Gastroesophageal sphincter (tissue), 4 donors: Measurements from ENCODE around the gene CMIP. TPM values are rescaled to one million over a fixed set of nuclear protein-coding genes. Genes with fewer than 3 reads are reported as not detected.

Source experiments
- ATAC-seq: fragments of 150-250 bp; one replicate; pipeline ENCODE4 v1.9.1; 2016; ENCODE audit warnings: mild to moderate bottlenecking, moderate library complexity
- H3K27ac ChIP-seq, 4 donors: fragments of 200-600 bp; sonication (generic) in 3 of 4; 1 replicate in 3 of 4; 2 replicates in 1 of 4; pipeline ENCODE4 v1.5.1; 2016 to 2019
- H3K27me3 ChIP-seq: fragments of 200-600 bp; sonication (generic); one replicate; pipeline ENCODE4 v1.5.1; 2019
- H3K36me3 ChIP-seq, 2 donors: fragments of 200-600 bp; sonication (generic); one replicate each; pipeline ENCODE4 v1.5.1; 2019; ENCODE audit warnings: control low read depth in 1 of 2
- H3K4me1 ChIP-seq, 3 donors: fragments of 200-600 bp; sonication (generic); 1 replicate in 2 of 3; 2 replicates in 1 of 3; pipeline ENCODE4 v1.5.1; 2016 to 2019; ENCODE audit warnings: control low read depth in 2 of 3
- H3K4me3 ChIP-seq, 2 donors: fragments of 200-600 bp; sonication (generic); one replicate each; pipeline ENCODE4 v1.5.1; 2019; ENCODE audit warnings: mild to moderate bottlenecking in 1 of 2, moderate library complexity in 1 of 2
- H3K9me3 ChIP-seq, 3 donors: fragments of 200-600 bp; sonication (generic); one replicate each; pipeline ENCODE4 v1.5.1; 2017 to 2019; ENCODE audit warnings: control low read depth in 2 of 3
- EP300 ChIP-seq: sonication (generic); formaldehyde crosslinking; IDR thresholded peaks from one replicate; pipeline ENCODE4 v1.6.1; 2017; ENCODE audit warnings: antibody characterized with exemption, mild to moderate bottlenecking
- POLR2A ChIP-seq, 2 donors: fragments of 450-650 bp; IDR thresholded peaks; one replicate each; pipeline ENCODE4 v1.6.1; 2017; ENCODE audit warnings: antibody characterized with exemption in 2 of 2, mild to moderate bottlenecking in 2 of 2, moderate library complexity in 1 of 2
- POLR2AphosphoS5 ChIP-seq: sonication (generic); formaldehyde crosslinking; IDR thresholded peaks from one replicate; pipeline ENCODE4 v1.6.1; 2017; ENCODE audit warnings: antibody characterized with exemption
- WGBS, 2 donors: methylation state at CpG; one replicate each; pipeline ENCODE4 v1.1.5; 2018; ENCODE audit warnings: low coverage in 1 of 2; 5-methylcytosine and 5-hydroxymethylcytosine counted together
- total RNA-seq, 4 donors: library from RNA; depleted of rRNA; stranded (reverse); fragments of >200 nt; gene quantifications; one replicate each; pipeline ENCODE4 v1.1.0, GENCODE V29; 2016
- TF ChIP-seq, protein P1 (sequence below), 4 experiments: fragments of 200-600 bp in 2 of 4; fragments of 450-650 bp in 2 of 4; sonication (generic) in 1 of 4; IDR thresholded peaks; one replicate each; pipeline ENCODE4 v1.5.1; 2017 to 2019; ENCODE audit warnings: antibody characterized with exemption in 4 of 4, mild to moderate bottlenecking in 2 of 4, moderate library complexity in 2 of 4

CMIP gene
- total RNA-seq, 4 donors from 2014 or later: 13.4 to 24.0 (median 19.2) TPM

DNA sequence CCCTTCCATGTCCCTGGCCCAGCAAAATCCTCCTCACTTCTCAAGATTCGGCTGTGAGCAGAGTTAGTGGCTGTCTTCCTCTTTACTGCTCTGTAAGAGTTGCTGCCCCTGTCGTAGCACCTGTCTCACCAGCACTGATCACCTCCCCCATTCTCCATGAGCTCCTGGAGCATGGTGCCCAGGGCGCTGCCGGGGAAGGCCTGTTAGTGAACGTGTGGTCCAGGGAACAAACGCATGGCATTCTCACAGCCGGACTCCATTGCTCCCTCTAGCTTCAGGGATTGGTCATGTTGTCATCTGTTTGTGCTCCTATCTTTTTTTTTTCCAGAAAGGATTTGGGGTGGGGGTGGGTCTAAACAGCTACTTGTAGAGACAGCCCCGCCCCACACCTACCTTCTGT is 141.2 kb downstream of the CMIP start:
- Histone ChIP-seq H3K4me3 (no peak overlapping the region), H3K27ac (no peak overlapping the region), H3K27me3 (no peaks in the 10 kb centered on the region), H3K9me3 (no peaks in the 10 kb centered on the region), H3K4me1 (peaks cover 0 to 12% (median 2%) of the 10 kb centered on the region in 3 donors), H3K36me3 (peaks cover 0 to 4% of the 10 kb centered on the region in 2 donors)
- WGBS, 2 donors: 90% methylated on average over 6 of the region's 8 CpGs; no CpG with 5 or more reads in 1 of the 2 donors
- no peak for TF ChIP-seq POLR2AphosphoS5
- no peak for ATAC-seq

DNA sequence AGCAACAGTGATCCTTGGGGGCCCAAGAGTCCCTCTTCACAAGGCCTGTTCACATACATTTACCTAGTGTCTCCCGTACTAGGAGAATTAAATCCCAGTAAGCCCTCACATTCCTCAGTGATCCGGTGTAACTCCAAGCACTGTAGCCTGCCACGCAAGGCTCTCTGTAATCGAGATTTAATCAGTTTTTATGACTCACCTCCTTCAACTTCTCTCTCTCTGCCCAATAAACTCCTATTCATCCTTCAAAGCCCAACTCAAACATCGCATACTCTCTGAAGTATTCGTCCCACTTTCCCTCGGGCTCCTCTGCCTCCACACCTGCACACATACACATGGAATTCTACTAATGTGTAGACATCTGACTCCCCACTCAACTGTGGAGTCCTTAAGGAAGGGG is 141.8 kb downstream of the CMIP start:
- TF ChIP-seq POLR2A (IDR thresholded peaks at IDR 0.05): no peak
- TF ChIP-seq, protein P1, sequence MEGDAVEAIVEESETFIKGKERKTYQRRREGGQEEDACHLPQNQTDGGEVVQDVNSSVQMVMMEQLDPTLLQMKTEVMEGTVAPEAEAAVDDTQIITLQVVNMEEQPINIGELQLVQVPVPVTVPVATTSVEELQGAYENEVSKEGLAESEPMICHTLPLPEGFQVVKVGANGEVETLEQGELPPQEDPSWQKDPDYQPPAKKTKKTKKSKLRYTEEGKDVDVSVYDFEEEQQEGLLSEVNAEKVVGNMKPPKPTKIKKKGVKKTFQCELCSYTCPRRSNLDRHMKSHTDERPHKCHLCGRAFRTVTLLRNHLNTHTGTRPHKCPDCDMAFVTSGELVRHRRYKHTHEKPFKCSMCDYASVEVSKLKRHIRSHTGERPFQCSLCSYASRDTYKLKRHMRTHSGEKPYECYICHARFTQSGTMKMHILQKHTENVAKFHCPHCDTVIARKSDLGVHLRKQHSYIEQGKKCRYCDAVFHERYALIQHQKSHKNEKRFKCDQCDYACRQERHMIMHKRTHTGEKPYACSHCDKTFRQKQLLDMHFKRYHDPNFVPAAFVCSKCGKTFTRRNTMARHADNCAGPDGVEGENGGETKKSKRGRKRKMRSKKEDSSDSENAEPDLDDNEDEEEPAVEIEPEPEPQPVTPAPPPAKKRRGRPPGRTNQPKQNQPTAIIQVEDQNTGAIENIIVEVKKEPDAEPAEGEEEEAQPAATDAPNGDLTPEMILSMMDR (IDR thresholded peaks at IDR 0.05): no peak
- no peak for TF ChIP-seq EP300
- no peak for TF ChIP-seq POLR2AphosphoS5
- no peaks in the 10 kb centered on the region for H3K9me3 ChIP-seq
- H3K36me3 ChIP-seq: peaks cover 0 to 4% of the 10 kb centered on the region in 2 donors
- ATAC-seq: no peak
- no peak overlapping the region for H3K27ac ChIP-seq
- no peak overlapping the region for H3K4me3 ChIP-seq
- 96 to 98% methylated on average over 6 to 7 of the region's 7 CpGs for WGBS, 2 donors
- H3K27me3 ChIP-seq: no peaks in the 10 kb centered on the region
- H3K4me1 ChIP-seq: peaks cover 0 to 12% (median 2%) of the 10 kb centered on the region in 3 donors

DNA sequence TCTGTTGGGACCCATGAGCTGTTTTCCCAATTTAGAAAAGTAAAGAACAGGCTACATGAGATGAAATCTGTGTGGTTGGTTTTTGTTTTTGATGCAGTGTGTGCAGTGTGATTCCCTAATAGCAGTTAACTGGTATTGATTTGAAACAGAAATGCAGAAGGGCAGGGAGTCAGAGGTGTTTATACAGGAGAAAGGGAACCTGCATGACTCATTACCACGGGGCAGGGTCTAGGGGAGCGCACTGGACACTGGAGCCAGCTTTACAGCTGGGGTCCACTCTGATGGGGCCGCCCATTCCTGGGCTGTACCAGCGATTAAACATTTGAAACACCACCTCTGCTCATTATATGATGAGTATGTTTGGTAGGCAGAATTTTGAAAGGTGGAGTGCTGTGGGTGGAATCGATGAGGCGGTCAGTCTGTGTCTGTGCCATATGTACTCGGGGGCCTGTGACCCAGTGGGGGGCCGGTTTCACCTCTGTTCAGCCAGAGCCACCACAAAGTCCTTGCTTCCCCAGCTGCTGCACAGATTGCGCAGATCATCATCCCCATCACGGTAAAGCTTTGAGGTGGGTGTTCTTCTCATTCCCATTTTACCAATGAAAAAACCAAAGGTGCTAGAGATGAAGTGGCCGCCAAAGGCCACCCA is 142.5 kb downstream of the CMIP start:
- Histone ChIP-seq H3K4me1 (peaks cover 0 to 12% (median 2%) of the 10 kb centered on the region in 3 donors), H3K36me3 (peaks cover 0 to 4% of the 10 kb centered on the region in 2 donors), H3K4me3 (no peak overlapping the region), H3K9me3 (no peaks in the 10 kb centered on the region), H3K27ac (no peak overlapping the region), H3K27me3 (no peaks in the 10 kb centered on the region)
- 60 to 87% methylated on average over 1 to 6 of the region's 11 CpGs for WGBS, 2 donors
- ATAC-seq: no peak
- no peak for TF ChIP-seq POLR2AphosphoS5
- no peak for TF ChIP-seq POLR2A (IDR thresholded peaks at IDR 0.05)
- TF ChIP-seq, protein P1 (IDR thresholded peaks at IDR 0.05): no peak
- TF ChIP-seq EP300: no peak

DNA sequence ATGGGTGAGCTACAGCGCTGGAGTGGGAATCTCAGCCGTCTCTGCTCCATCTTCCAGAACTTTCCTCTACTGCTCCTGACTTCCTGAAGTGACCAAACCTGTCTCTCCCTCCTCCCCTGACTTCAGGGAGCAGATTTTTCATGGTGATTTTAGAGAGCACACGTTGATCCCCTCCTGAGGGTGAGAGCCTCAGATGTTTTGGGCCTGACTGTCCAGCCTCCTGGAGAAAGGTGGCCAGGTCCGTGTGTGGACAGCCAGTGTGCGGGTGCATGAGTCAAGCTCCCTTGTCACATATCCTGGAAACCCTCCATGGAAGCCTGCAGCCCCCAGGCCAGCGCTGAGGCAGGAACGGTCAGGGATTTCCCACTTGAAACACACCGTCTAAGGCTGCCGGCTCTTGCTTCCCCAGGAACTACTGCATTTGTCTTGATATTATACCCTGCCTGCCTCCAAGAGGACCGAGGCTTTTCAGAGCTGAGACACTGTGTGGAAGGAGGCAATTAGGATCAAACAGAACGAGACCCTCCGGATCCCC is 143.1 kb downstream of the CMIP start:
- TF ChIP-seq POLR2AphosphoS5 (no peak), POLR2A (IDR thresholded peaks at IDR 0.05) (no peak), EP300 (no peak)
- TF ChIP-seq, protein P1 (IDR thresholded peaks at IDR 0.05): no peak
- H3K27ac ChIP-seq: no peak overlapping the region

DNA sequence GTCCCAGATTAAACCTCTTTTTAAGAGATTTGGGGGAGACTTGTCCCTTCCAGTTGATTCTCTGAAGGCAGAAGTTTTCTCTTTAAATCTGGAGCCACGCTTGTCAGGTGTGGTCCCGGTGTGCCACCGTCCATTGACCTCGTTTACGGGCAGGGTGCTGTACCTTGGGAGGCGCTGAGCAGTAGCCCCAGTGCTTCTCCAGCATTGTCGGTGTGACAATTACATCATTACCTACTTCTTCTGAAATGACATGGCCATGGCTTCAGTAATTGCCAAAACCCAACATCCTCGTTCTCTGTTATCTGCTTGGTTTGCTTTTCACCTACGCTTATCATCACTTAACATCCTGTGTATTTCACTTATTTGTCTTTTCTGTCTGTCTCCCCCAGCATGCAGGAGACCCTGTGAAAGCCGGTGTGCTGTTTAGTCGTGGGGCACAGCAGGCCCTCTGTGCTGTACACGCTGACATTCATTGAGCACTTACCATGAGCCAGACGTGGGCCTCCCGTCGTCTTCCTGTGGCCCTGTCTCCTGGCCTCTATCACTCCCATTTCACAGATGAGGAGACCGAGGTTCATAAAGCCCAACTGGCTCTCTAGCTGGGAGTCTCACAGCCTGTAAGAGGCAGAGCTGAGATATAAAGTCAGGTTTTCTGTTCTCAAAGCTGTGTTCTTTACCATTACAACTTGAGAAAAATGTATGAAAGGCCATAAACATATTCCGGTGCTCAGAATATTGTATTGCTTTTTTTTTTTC is 143.9 kb downstream of the CMIP start:
- 87 to 91% methylated on average over 13 to 15 of the region's 17 CpGs for WGBS, 2 donors
- peaks cover 0 to 4% of the 10 kb centered on the region in 2 donors for H3K36me3 ChIP-seq
- H3K9me3 ChIP-seq: no peaks in the 10 kb centered on the region
- no peaks in the 10 kb centered on the region for H3K27me3 ChIP-seq
- H3K27ac ChIP-seq: no peak overlapping the region
- no peak for ATAC-seq
- H3K4me3 ChIP-seq: no peak overlapping the region
- TF ChIP-seq, protein P1 (IDR thresholded peaks at IDR 0.05): no peak
- TF ChIP-seq POLR2A (IDR thresholded peaks at IDR 0.05) (no peak), POLR2AphosphoS5 (no peak), EP300 (no peak)
- peaks cover 0 to 26% (median 2%) of the 10 kb centered on the region in 3 donors for H3K4me1 ChIP-seq

More for the DNA sequence above, 143.1 kb downstream of the CMIP start:
- H3K4me1 ChIP-seq: peaks cover 0 to 18% (median 2%) of the 10 kb centered on the region in 3 donors
- H3K27me3 ChIP-seq: no peaks in the 10 kb centered on the region
- no peaks in the 10 kb centered on the region for H3K9me3 ChIP-seq
- 80 to 84% methylated on average over 1 to 5 of the region's 12 CpGs for WGBS, 2 donors
- H3K4me3 ChIP-seq: no peak overlapping the region
- H3K36me3 ChIP-seq: peaks cover 0 to 4% of the 10 kb centered on the region in 2 donors
- no peak for ATAC-seq
